ENCODE measurements around the gene PCDH9.
"Not testable (repeated sequence)": the region's sequence is repeated elsewhere in the genome, so short reads cannot be mapped to it uniquely, and the experiment has no call there.

The PCDH9 gene

GRCh38 chr13:66314911-66315310 lies 915.2 kb downstream of the PCDH9 start:
- DNase-seq, result no peak

GRCh38 chr13:66313413-66313812 lies 916.7 kb downstream of the PCDH9 start:
- DNase-seq, result no peak

DNA sequence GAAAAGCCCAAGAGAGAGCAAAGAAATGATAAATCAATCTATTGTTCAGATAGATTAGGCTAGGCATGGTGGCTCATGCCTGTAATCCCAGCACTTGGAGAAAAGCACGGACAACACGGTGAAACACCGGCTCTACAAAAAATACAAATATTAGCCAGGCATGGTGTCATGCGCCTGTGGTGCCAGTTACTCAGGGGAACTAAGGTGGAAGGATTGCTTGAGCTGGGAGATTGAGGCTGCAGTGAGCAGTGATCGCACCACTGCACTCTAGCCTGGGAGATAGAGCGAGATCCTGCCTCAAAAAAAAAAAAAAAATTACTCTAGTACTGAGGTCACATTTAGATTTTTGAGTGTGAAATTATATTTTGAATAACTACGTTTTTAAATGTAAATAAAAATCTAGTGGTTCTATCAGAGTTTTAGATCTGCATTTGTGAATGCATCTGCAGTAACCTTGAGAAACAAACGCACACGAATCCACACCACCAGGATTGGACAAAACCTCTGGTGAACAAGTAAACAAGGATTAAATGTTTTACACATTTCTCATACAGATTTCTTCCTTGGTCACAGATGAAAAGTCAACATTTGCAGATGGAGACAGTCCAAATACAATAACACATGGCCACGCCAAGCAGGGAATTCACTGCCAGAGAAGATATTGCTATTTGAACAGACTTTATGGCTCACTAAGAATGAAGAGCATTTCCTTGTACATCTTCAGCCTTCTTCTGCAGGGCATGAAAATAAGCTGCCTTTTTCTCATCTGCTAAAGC lies 917.6 kb downstream of the PCDH9 start:
- no peak for DNase-seq

DNA sequence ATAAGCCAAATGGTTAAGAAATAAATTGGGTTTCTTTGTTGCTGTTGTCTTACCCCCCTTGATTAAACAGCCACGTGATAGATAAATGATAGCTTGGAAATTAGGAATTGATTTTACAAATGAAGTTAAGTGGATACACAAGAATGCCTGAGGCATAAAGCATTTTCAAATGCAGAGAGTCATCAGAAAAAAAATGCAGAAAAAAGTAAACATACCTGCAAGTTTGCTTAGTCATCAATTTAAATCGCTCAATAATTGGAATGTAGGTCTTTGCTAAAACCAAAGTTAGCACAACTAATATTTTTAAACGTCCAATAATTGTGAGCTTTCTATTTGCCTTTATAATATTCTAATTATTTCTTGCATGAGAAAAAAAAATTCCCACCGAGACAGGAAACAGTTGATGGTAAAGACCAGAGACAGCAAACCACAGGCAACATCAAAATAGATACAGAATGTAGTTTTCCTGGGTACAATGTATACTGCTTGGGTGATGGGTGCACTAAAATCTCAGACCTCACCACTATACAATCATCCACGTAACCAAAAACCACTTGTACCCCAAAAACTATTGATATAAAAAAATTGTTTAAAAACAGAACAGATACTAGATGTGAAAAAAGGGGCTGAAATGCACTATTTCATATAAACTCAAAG lies 924.0 kb downstream of the PCDH9 start:
- DNase-seq, result no peak

DNA sequence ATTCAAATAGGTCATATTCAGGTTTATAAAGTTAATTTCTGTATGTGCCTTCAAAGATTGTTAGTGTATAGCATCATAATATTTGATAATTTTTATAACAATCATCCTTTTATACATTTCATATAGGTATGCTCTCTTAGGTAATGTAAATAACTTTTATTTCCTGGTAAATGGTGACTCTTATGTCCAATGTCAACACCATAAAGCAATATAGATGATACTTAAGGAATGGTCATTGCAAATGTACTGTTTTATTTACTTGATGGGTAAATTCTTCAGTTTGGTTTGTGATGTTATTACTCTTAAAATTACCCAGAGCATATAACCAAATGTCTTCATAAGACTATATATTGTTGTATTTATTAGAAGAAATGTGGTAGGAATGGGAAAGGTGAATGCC lies 928.7 kb downstream of the PCDH9 start:
- DNase-seq, result no peak

DNA sequence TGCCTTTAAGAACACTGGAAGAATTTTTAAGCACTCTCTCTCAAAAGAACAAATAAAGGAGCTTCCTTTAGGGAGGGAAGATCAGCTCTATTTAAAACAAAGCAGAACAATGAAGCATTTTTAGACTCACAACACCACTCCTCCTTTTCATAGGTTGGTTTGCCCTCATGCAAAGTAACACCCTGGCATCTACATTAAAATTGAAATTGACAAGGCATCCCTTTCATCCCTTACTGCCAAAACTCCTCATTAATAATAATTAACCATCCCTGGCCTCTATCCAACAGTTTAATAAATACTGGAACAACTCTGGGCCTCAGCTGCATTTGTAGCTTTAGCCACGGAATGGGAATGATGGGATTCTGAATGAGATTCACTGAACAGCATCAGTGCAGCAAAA lies 929.1 kb downstream of the PCDH9 start:
- no peak for DNase-seq

DNA sequence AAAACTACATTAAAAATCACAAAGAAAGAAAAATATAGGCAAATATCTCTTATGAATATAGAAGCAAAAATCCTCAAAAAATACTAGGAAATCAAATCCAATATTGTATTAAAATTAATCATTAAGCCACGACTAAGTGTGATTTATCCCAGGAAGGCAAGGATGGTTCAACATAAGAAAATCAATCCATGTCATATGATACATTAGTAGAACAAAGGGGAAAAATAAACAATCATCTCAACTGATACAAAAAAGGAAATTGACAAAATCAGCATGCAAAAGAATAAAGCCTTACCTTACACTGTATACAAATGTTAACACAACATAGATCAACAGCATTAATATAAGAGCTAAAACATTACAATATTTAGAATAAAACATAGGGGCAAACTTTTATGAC lies 933.3 kb downstream of the PCDH9 start:
- no peak for DNase-seq

DNA sequence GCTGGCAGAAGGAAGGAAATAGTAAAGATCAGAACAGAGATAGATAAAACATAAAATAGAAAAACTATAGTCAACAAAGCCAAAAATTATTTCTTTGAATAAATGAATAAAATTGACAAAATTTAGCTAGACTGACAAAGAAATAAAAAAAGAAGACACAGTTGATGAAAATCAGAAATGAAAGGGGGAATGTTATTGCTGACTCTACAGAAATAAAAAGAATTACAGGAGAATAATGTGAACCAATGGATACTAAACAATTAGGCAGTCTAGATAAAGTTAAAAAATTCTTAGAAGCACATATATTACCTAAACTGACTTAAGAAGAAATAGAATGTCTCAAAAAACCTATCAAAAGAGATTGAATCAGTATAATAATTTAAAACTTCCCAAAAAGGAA lies 933.8 kb downstream of the PCDH9 start:
- no peak for DNase-seq

DNA sequence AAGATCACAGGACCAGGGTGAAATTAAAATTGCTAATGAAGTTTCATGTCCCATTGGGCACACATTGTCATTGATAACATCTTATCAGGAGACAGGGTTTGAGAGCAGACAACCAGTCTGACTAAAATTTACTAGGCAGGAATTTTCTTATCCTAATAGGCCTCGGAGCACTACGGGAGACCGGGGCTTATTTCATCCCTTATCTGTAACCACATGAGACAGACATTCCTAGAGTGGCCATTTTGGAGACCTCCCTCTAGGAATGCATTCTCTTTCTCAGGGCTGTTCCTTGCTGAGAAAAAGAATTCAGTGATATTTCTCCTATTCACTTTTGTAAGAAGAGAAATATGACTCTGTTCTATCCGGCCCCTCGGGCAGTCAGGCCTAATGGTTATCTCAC lies 943.3 kb downstream of the PCDH9 start:
- DNase-seq, result not testable (repeated sequence)

- no peak for DNase-seq
Observed at GRCh38 chr13:66275416-66275815, 954.7 kb downstream of the PCDH9 start.

GRCh38 chr13:66273011-66273410 lies 957.1 kb downstream of the PCDH9 start:
- DNase-seq, result no peak

DNA sequence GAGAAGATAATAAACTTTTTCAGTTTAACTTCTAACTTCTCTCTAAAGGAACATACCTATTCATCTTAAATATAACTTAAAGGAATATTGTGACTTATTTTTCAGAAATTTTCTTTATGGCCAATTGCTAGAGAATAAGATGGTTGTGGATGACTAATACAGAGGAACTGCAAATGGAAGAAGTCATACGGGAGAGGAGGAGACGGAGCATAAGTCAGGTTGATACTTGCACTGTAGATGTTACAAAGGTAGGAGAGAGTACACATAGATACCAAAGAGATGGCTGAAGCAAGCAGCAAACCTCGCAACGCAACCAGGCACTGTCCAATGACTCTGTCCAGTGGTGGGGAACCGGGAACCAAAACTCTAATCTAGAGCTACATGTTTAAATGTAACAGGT lies 963.4 kb downstream of the PCDH9 start:
- DNase-seq, result no peak

GRCh38 chr13:66266348-66266747 lies 963.8 kb downstream of the PCDH9 start:
- no peak for DNase-seq

- no peak for DNase-seq
Observed at GRCh38 chr13:66265371-66265770, 964.8 kb downstream of the PCDH9 start.

DNA sequence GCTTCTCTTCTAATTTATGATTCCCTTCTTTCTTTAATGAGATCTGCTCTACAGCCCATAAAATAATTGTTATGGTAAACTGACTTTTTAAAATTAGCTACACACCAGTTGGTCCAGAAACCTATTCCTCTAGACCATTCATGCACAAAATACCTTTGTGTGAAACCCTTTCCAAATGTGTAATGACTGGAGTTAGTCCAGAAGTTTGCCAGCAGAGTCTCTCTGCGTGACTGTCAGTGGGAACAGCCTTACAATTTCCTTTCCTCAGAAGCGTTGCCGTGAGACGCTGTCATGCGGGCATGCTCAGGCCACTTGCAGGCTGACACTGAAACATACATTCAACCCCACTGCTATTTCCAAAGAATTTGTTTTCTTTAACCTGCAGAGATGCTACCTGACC lies 965.2 kb downstream of the PCDH9 start:
- DNase-seq, result no peak

DNA sequence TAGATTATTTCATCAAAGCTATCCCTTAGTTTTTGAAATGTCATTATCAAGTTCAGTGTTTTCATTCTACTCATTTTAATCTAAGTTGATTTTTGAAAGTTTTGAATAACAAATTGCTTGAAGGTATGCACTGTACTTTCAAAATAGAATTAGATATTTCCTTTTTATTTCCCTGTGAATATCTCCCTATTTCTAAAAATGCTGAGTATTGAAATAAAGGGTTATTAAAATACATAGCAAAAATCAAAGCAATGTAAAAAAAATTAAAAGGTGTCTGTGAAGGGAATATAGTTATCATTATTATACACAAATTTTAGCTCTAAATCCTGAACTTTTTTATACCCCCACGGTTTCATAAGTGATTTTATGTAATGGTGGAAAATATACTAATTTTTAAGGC lies 967.8 kb downstream of the PCDH9 start:
- DNase-seq, result no peak

DNA sequence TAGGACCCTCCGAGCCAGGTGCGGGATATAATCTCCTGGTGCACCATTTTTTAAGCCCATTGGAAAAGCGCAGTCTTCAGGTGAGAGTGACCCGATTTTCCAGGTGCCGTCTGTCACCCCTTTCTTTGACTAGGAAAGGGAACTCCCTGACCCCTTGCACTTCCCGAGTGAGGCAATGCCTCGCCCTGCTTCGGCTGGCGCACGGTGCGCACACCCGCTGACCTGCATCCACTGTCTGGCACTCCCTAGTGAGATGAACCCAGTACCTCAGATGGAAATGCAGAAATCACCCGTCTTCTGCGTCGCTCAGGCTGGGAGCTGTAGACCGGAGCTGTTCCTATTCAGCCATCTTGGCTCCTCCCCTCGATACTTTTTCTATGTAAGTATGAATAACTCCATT lies 970.7 kb downstream of the PCDH9 start:
- DNase-seq, result not testable (repeated sequence)
